ENCODE measurements around the gene AKAP1. TPM values are rescaled to one million over a fixed set of nuclear protein-coding genes. Genes with fewer than 3 reads are reported as not detected.

AKAP1 gene
- total RNA-seq, 1 donor from 2014 or later, result 60.0 TPM

DNA sequence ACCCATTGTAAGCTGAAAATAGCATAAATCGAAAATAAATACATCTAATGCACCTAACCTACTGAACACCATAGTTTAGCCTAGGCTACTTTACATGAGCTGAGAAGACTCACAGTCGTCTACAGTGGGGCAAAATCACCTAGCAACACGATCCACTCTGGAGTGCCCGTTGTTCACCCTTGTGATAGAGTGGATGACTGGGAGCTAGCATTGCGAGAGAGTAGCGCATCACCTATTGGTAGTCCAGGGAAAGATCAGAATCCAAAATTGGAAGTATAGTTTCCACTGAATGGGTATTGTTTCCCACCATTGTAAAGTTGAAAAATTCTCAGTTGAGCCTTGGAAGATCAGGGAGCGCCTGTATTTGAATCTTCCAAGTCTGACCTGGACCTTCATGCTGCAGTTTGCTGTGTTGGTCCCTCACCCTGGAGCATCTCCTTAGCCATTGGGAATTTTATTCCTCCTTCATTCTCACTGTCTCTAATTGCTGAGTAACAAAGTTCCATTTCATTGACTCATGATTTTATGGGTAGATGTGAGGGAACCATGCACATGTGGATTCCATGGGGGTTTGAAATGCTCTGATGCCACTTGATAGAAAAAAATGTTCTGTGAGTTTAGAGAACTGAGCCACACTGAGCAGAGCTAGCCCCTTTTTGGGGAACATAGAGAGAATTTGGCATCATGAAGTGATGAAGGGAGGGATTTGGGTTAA lies 19.6 kb downstream of the AKAP1 start:
- ATAC-seq (no peak), DNase-seq (ENCODE audit: low spot score) (no peak)

DNA sequence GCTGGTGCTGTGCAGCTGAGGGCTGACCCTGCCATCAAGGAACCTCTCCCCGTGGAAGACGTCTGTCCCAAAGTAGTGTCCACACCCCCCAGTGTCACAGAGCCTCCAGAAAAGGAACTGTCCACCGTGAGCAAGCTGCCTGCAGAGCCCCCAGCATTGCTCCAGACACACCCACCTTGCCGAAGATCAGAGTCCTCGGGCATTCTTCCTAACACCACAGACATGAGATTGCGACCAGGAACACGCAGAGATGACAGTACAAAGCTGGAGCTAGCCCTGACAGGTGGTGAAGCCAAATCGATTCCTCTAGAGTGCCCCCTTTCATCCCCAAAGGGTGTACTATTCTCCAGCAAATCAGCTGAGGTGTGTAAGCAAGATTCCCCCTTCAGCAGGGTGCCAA lies 20.5 kb downstream of the AKAP1 start:
- no peak for ATAC-seq
- DNase-seq (ENCODE audit: low spot score), result no peak

GRCh38 chr17:57106107-57106835 lies 21.2 kb downstream of the AKAP1 start:
- DNase-seq (ENCODE audit: low spot score), result no peak
- ATAC-seq, result peak; percentile 49

DNA sequence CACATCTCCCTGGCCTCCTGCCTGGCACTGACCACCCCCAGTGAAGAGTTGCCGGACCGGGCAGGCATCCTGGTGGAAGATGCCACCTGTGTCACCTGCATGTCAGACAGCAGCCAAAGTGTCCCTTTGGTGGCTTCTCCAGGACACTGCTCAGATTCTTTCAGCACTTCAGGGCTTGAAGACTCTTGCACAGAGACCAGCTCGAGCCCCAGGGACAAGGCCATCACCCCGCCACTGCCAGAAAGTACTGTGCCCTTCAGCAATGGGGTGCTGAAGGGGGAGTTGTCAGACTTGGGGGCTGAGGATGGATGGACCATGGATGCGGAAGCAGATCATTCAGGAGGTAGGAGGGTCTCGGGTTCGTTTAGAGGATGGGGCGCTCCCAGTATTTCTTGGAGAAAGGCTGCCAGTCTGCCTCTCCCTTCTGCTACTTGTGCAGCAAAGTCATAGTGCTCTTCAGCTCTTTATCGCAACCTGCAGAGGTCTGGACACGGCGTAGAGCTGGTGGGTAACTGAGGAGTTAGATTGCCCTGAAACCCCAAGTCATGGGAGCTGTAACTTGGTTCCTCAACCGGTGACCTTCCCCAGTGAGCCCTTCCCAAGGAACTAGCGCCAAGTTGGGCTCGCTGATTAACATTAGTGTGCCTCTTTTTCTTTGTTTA lies 21.9 kb downstream of the AKAP1 start:
- DNase-seq (ENCODE audit: low spot score) (no peak), ATAC-seq (no peak)

GRCh38 chr17:57107498-57108101 lies 22.6 kb downstream of the AKAP1 start:
- ATAC-seq, result peak; percentile 4

GRCh38 chr17:57108671-57109392 lies 23.8 kb downstream of the AKAP1 start:
- ATAC-seq (peak; percentile 51), DNase-seq (ENCODE audit: low spot score) (peak; percentile 68)

More at GRCh38 chr17:57107498-57108101, 22.6 kb downstream of the AKAP1 start:
- DNase-seq (ENCODE audit: low spot score), result no peak

- peak; percentile 94 for DNase-seq (ENCODE audit: low spot score)
- peak; percentile 80 for ATAC-seq
Measured at GRCh38 chr17:57109393-57110151, 24.5 kb downstream of the AKAP1 start.

DNA sequence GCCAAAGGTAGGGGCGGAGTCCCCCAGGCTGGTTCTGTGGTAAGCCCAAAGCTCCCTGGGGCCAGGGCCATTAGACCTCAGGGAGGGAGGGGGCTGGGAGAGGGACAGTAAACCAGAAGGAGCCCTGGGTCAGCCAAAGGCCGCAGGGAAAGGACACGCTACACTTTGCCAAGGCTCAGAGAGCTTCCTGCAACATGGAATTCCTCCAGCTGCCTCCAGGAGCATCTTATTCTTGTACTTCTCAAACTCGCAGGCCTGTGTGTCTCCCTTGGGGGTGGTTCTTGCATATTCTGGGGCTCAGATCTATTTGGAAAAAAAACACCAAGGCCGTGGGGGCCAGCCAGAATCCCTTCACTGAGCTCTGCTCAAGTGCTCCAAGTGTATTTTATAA lies 25.1 kb downstream of the AKAP1 start:
- ATAC-seq, result peak; percentile 35
- DNase-seq (ENCODE audit: low spot score), result peak; percentile 70

- ATAC-seq (no peak), DNase-seq (ENCODE audit: low spot score) (no peak)
Measured at GRCh38 chr17:57110579-57111325, 25.7 kb downstream of the AKAP1 start.

- DNase-seq (ENCODE audit: low spot score) (no peak), ATAC-seq (no peak)
Measured at GRCh38 chr17:57111386-57111785, 26.3 kb downstream of the AKAP1 start.

DNA sequence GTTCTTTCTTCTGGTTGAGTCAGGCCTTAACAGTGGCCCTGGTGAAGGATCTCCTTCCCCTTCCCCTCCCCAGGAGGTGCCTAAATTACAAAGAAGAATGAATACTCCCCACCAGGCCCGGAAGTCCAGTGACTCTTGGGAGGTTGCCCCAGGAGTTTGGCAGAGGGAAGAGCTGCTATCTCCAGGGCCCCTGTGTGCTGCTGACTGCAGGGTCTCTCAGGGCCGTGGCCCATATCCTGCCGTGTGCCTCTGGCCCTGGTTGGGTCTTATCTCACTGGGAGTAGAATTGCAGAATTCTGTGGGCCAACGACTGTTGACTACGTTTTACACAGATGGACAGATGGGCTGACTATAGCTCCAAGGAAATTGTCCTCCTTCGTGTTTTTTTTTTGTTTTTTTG lies 28.0 kb downstream of the AKAP1 start:
- DNase-seq (ENCODE audit: low spot score) (no peak), ATAC-seq (no peak)

DNA sequence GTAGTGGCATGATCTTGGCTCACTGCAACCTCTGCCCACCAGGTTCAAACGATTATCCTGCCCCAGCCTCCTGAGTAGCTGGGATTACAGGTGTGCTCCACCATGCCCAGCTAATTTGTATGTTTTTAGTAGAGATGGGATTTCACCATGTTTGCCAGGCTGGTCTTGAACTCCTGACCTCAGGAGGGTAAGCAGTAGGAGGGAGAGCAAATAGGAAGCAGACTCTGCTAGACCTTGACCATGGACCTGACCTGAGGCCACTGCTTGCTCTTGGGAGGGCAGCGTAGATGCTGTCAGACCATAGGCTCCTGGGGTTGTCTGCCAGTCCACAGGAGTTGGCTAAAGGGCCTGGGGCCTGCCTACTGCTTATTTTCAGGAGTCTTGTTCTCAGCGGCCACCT lies 28.6 kb downstream of the AKAP1 start:
- DNase-seq (ENCODE audit: low spot score) (no peak), ATAC-seq (peak; percentile 2)

DNA sequence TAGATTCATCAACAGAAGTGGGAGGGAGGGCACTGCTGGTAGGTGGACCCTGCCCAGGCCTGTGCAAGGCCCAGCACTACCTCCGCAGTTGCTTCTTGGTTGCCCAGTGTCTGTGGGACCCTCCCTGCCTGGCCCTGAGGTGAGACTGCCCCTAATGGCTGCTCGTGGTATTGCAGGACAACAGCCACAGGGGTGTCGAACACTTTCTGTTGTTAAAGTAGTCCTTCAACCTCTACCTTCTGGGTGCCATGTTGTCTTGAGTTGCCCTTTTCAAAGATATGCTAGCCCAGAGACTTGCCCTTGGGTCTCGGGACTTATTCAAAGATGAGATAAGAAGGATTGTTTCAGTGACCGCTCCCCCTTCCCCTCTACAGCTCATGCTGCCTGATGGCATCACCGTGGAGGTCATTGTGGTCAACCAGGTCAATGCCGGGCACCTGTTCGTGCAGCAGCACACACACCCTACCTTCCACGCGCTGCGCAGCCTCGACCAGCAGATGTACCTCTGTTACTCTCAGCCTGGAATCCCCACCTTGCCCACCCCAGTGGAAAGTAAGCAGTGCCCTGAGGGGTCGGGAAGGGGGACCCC lies 29.1 kb downstream of the AKAP1 start:
- no peak for DNase-seq (ENCODE audit: low spot score)

DNA sequence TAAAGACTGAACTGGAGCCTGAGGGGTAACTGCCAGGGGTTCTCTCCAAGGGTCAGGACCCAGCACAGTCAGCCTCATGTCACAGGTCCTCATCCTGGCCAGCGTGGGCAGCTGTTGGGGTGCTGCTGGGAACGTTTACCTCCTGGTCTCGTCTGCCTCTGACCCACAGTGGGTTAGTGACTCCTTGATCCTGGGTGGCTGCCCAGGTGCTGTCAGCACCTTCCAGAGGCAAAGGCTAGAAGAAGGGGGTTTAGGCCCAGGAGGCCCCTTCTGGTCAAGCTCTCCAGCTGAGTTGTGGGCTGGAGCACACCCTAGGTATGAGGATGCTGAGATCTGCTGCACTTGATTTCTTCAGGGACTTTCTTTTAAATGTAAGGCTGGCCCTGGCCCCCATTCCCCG lies 30.3 kb downstream of the AKAP1 start:
- ATAC-seq (no peak), DNase-seq (ENCODE audit: low spot score) (no peak)

More for the DNA sequence above, 29.1 kb downstream of the AKAP1 start:
- ATAC-seq, result peak; percentile 40

DNA sequence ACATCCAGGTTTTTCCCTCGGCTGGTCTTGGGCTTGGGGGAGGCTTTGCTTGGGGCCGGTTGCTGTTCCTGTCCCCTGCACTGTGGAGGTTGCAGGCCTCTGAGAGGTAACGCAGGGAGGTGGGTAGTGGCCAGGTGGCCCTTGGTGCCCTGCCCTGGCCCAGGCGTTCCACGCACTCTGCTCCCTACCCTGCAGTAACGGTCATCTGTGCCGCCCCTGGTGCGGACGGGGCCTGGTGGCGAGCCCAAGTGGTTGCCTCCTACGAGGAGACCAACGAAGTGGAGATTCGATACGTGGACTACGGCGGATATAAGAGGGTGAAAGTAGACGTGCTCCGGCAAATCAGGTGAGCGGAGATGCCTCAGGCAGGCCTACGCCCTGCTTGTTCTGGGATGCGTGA lies 30.9 kb downstream of the AKAP1 start:
- DNase-seq (ENCODE audit: low spot score), result no peak

GRCh38 chr17:57117798-57118197 lies 32.8 kb downstream of the AKAP1 start:
- DNase-seq (ENCODE audit: low spot score), result no peak
- no peak for ATAC-seq

More for the DNA sequence above, 30.9 kb downstream of the AKAP1 start:
- ATAC-seq, result no peak

GRCh38 chr17:57120814-57121213 lies 35.8 kb downstream of the AKAP1 start:
- ATAC-seq, result no peak
- no peak for DNase-seq (ENCODE audit: low spot score)

GRCh38 chr17:57121308-57122042 lies 36.4 kb downstream of the AKAP1 start:
- DNase-seq (ENCODE audit: low spot score), result no peak
- peak; percentile 53 for ATAC-seq

Data from left lobe of liver (tissue), 2 donors.